Midbrain (tissue), 1 donor: ENCODE results near the gene GPC6.

Source experiments
- DNase-seq: peaks from one replicate; lab custom pipeline; 2025; lab: John Stamatoyannopoulos, UW

The GPC6 gene

GRCh38 chr13:93577105-93577504 lies 350.5 kb downstream of the GPC6 start:
- no peak for DNase-seq

- no peak for DNase-seq
Observed at GRCh38 chr13:93589788-93590187, 363.2 kb downstream of the GPC6 start.

GRCh38 chr13:93603043-93603442 lies 376.4 kb downstream of the GPC6 start:
- no peak for DNase-seq

- DNase-seq: no peak
Observed at GRCh38 chr13:93614776-93615175, 388.2 kb downstream of the GPC6 start.

GRCh38 chr13:93620181-93620765 lies 393.7 kb downstream of the GPC6 start:
- no peak for DNase-seq

GRCh38 chr13:93621051-93621450 lies 394.4 kb downstream of the GPC6 start:
- no peak for DNase-seq

GRCh38 chr13:93621966-93622365 lies 395.4 kb downstream of the GPC6 start:
- DNase-seq: no peak

GRCh38 chr13:93624311-93624777 lies 397.7 kb downstream of the GPC6 start:
- no peak for DNase-seq

GRCh38 chr13:93625536-93625935 lies 398.9 kb downstream of the GPC6 start:
- no peak for DNase-seq

- DNase-seq: no peak
Observed at GRCh38 chr13:93628136-93628797, 401.7 kb downstream of the GPC6 start.

- no peak for DNase-seq
Observed at GRCh38 chr13:93635616-93636032, 409.0 kb downstream of the GPC6 start.

GRCh38 chr13:93637852-93638251 lies 411.2 kb downstream of the GPC6 start:
- DNase-seq: no peak

GRCh38 chr13:93640452-93640851 lies 413.8 kb downstream of the GPC6 start:
- no peak for DNase-seq

GRCh38 chr13:93646245-93646644 lies 419.6 kb downstream of the GPC6 start:
- no peak for DNase-seq

GRCh38 chr13:93649496-93649895 lies 422.9 kb downstream of the GPC6 start:
- DNase-seq: no peak

GRCh38 chr13:93653776-93654175 lies 427.2 kb downstream of the GPC6 start:
- DNase-seq: no peak

GRCh38 chr13:93655154-93655553 lies 428.5 kb downstream of the GPC6 start:
- DNase-seq: no peak

- no peak for DNase-seq
Observed at GRCh38 chr13:93660391-93661063, 433.9 kb downstream of the GPC6 start.

- no peak for DNase-seq
Observed at GRCh38 chr13:93670866-93671265, 444.3 kb downstream of the GPC6 start.

- DNase-seq: no peak
Observed at GRCh38 chr13:93672996-93673395, 446.4 kb downstream of the GPC6 start.

GRCh38 chr13:93673885-93674284 lies 447.3 kb downstream of the GPC6 start:
- no peak for DNase-seq

GRCh38 chr13:93674337-93674755 lies 447.7 kb downstream of the GPC6 start:
- DNase-seq: no peak

GRCh38 chr13:93680329-93680728 lies 453.7 kb downstream of the GPC6 start:
- DNase-seq: no peak
